Lung (tissue), 12 donors: ENCODE data around the gene AP3M1. TPM values are rescaled to one million over a fixed set of nuclear protein-coding genes. Genes with fewer than 3 reads are reported as not detected.
"Not testable (repeated sequence)": the region's sequence is repeated elsewhere in the genome, so short reads cannot be mapped to it uniquely, and the experiment has no call there.

Experiments
- ATAC-seq: fragments of 200-7000 bp; cut with Tn5 transposase; one replicate; pipeline ENCODE4 v1.9.1; 2020; ENCODE audit warnings: moderate number of reproducible peaks; ENCODE audit not compliant: insufficient read depth, low FRiP score
- DNase-seq, 3 donors: peaks; one replicate each; pipeline ENCODE4 v3.0.0-alpha.2; 2013 to 2017
- H3K27ac ChIP-seq, 2 donors: one replicate each; pipeline ENCODE4 v1.5.1; 2013; ENCODE audit warnings: mild to moderate bottlenecking in 2 of 2, moderate library complexity in 2 of 2, control low read depth in 1 of 2, inconsistent platforms in 1 of 2, low read depth in 1 of 2, low read length in 1 of 2
- H3K27me3 ChIP-seq, 3 donors: one replicate each; pipeline ENCODE4 v1.5.1; 2013; ENCODE audit warnings: low read length in 2 of 3; ENCODE audit not compliant: control insufficient read depth in 3 of 3, insufficient read depth in 3 of 3
- H3K36me3 ChIP-seq, 4 donors: one replicate each; pipeline ENCODE4 v1.5.1; 2013; ENCODE audit warnings: low read length in 4 of 4, mild to moderate bottlenecking in 1 of 4, moderate library complexity in 1 of 4; ENCODE audit not compliant: control insufficient read depth in 4 of 4, insufficient read depth in 4 of 4
- H3K4me1 ChIP-seq, 5 donors: one replicate each; pipeline ENCODE4 v1.5.1; 2013; ENCODE audit warnings: low read length in 5 of 5, mild to moderate bottlenecking in 2 of 5, moderate library complexity in 1 of 5; ENCODE audit not compliant: control insufficient read depth in 5 of 5, insufficient read depth in 5 of 5
- H3K4me3 ChIP-seq: one replicate; pipeline ENCODE4 v1.5.1; 2013; ENCODE audit warnings: mild to moderate bottlenecking, control low read depth, moderate library complexity
- H3K9ac ChIP-seq, 2 donors: one replicate each; pipeline ENCODE4 v1.5.1; 2013; ENCODE audit warnings: low read length in 2 of 2, control low read depth in 1 of 2; ENCODE audit not compliant: insufficient read depth in 1 of 2
- H3K9me3 ChIP-seq, 4 donors: one replicate each; pipeline ENCODE4 v1.5.1; 2013; ENCODE audit warnings: low read length in 3 of 4, mild to moderate bottlenecking in 1 of 4, moderate library complexity in 1 of 4; ENCODE audit not compliant: control insufficient read depth in 4 of 4, insufficient read depth in 3 of 4
- WGBS, 2 donors: extraction: QIAGEN DNeasy Blood & Tissue Kit; methylation state at CpG; one replicate each; pipeline ENCODE4 v1.1.7; 2013; 5-methylcytosine and 5-hydroxymethylcytosine counted together
- polyA plus RNA-seq, 2 donors: library from polyadenylated mRNA; stranded (reverse); fragments of 200-250 nt; gene quantifications; one replicate each; pipeline ENCODE4 v1.2.1, GENCODE V29; 2013
- total RNA-seq, 2 donors: library from RNA; depleted of rRNA in 1 of 2; stranded (reverse); fragments of >200 nt in 1 of 2; gene quantifications; one replicate each; pipeline ENCODE4 v1.2.1, GENCODE V29; 2014 to 2021
- TF ChIP-seq, protein P1 (sequence below): IDR thresholded peaks from 2 replicates; pipeline ENCODE4 v1.5.1; 2012; ENCODE audit warnings: mild to moderate bottlenecking; ENCODE audit errors: control extremely low read depth, extremely low read depth
- donor health status: control.
- donor health status: control.
- donor health status: Bipolar disorder and iron deficiency.
- donor health status: healthy.
- donor health status: DM: yes; HTN: yes; CAD: no.

AP3M1 gene
- total and polyA plus RNA-seq, 4 donors: 9.0 to 51.9 (median 25.0) TPM

DNA sequence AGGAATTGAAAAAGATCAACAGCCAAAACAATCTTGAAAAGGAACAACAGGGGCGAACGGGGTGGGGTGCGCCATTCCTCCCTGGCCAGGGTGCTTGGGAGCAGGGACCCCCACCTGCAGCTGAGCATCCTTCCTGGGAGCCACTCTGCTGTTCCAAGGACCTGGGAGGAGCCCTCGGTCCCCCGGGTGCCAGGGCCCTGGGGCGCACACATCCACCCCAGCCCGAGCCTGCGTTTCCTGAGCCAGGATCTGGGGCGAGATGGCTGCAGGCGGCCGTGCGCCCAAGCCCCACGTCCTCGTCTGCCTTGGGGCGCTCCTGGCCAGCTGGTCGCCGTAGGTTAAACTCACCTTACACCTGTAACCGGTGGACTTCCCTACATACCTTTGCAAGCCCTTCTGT, 10.6 kb downstream of the AP3M1 start:
- ATAC-seq (no peak), DNase-seq (no peak)
- WGBS, 2 donors: 94 to 98% methylated on average over 18 of the region's 18 CpGs
- no peaks in the 10 kb centered on the region for H3K4me1 ChIP-seq
- H3K4me3 ChIP-seq: no peak overlapping the region
- H3K27me3 ChIP-seq: no peaks in the 10 kb centered on the region
- H3K9me3 ChIP-seq: no peaks in the 10 kb centered on the region
- no peak overlapping the region for H3K9ac ChIP-seq
- H3K27ac ChIP-seq: no peak overlapping the region
- H3K36me3 ChIP-seq: peaks cover 7 to 14% (median 13%) of the 10 kb centered on the region in 4 donors
- TF ChIP-seq, protein P1, sequence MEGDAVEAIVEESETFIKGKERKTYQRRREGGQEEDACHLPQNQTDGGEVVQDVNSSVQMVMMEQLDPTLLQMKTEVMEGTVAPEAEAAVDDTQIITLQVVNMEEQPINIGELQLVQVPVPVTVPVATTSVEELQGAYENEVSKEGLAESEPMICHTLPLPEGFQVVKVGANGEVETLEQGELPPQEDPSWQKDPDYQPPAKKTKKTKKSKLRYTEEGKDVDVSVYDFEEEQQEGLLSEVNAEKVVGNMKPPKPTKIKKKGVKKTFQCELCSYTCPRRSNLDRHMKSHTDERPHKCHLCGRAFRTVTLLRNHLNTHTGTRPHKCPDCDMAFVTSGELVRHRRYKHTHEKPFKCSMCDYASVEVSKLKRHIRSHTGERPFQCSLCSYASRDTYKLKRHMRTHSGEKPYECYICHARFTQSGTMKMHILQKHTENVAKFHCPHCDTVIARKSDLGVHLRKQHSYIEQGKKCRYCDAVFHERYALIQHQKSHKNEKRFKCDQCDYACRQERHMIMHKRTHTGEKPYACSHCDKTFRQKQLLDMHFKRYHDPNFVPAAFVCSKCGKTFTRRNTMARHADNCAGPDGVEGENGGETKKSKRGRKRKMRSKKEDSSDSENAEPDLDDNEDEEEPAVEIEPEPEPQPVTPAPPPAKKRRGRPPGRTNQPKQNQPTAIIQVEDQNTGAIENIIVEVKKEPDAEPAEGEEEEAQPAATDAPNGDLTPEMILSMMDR: no peak

DNA sequence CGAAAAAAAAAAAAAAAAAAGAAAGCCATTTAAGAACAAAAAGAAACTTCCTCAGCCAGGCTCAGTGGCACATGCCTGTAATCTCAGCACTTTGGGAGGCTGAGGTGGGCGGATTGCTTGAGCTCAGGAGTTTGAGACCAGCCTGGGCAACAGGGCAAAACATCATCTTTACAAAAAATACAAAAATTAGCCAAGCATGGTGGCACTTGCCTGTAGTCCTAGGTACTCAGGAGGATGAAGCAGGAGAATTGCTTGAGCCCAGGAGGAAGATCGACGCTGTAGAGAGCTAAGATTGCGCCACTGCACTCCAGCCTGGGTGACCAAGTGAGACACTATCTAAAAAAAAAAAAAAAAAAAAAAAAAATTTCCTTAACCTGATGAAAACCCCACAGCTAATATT, 12.0 kb downstream of the AP3M1 start:
- H3K27me3 ChIP-seq, H3K9me3 ChIP-seq, DNase-seq, H3K4me3 ChIP-seq, H3K27ac ChIP-seq, ATAC-seq, H3K4me1 ChIP-seq, H3K9ac ChIP-seq: not testable (repeated sequence)
- H3K36me3 ChIP-seq: peaks cover 7 to 24% (median 17%) of the 10 kb centered on the region in 4 donors
- WGBS, 2 donors: 68 to 75% methylated on average over 5 of the region's 5 CpGs

DNA sequence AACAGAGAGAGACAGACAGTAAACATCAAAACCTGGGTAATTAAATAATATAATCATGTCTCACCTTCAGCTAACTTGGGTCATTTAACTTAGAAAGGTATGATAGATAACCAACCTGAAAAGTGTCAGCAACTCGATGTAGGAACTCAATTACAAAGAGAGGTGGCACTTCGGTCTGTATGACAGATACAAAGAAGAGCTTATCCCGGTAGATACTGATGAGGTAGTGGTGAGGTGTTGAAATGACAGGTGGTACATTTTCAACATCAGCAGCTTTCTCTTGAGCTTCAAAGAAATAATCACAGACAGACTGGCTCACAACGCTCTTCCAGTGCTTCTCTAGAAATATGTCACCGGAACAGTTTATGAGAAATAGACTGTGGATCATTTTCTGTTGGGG, 12.6 kb downstream of the AP3M1 start:
- H3K36me3 ChIP-seq: peaks cover 11 to 27% (median 19%) of the 10 kb centered on the region in 4 donors
- H3K4me1 ChIP-seq: no peaks in the 10 kb centered on the region
- H3K4me3 ChIP-seq: no peak overlapping the region
- WGBS, 2 donors: 91 to 92% methylated on average over 5 of the region's 5 CpGs
- DNase-seq (no peak), ATAC-seq (no peak)
- H3K9me3 ChIP-seq: no peaks in the 10 kb centered on the region
- H3K27me3 ChIP-seq: no peaks in the 10 kb centered on the region
- H3K9ac ChIP-seq: no peak overlapping the region
- TF ChIP-seq, protein P1: no peak
- no peak overlapping the region for H3K27ac ChIP-seq

DNA sequence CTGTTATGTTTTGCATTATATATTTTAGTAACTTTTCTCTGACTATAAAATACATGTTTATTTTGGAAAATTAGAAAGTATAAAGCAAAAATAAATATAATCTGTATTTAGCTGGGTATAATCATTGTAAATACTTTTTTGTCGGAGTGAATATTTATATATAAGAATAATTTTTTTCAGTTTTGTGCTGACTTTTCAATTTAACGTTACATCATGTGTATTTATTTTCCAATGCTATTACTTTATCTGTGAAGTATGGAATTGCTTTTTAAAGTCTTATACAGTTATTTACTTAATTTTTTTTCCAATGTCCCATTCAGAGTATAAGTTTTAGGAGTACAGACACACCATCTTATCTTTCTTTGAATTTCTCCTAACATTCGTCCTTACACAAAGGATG, 15.2 kb downstream of the AP3M1 start:
- no peaks in the 10 kb centered on the region for H3K9me3 ChIP-seq
- H3K36me3 ChIP-seq: peaks cover 18 to 43% (median 25%) of the 10 kb centered on the region in 4 donors
- no peak overlapping the region for H3K9ac ChIP-seq
- DNase-seq: no peak
- no peaks in the 10 kb centered on the region for H3K27me3 ChIP-seq
- 89 to 93% methylated on average over 3 of the region's 3 CpGs for WGBS, 2 donors
- TF ChIP-seq, protein P1: no peak
- H3K4me1 ChIP-seq: no peaks in the 10 kb centered on the region
- H3K4me3 ChIP-seq: no peak overlapping the region
- ATAC-seq: no peak
- H3K27ac ChIP-seq: no peak overlapping the region
